GM23248 (cell line): ENCODE measurements around the gene OCEL1.

Experiments used
- EZH2 ChIP-seq: fragments of 200-600 bp; sonication (generic); IDR thresholded peaks from 2 replicates; pipeline ENCODE4 v1.6.1; 2018; ENCODE audit warnings: antibody characterized with exemption, mild to moderate bottlenecking; ENCODE audit not compliant: insufficient read depth, poor library complexity, severe bottlenecking
- EZH2phosphoT487 ChIP-seq: fragments of 200-600 bp; sonication (generic); IDR thresholded peaks from 2 replicates; pipeline ENCODE4 v1.6.1; 2018; ENCODE audit warnings: antibody characterized with exemption, moderate library complexity, mild to moderate bottlenecking, low read depth; ENCODE audit not compliant: insufficient read depth

- no peak for TF ChIP-seq EZH2phosphoT487
- TF ChIP-seq EZH2, result no peak
Observed at GRCh38 chr19:17205237-17206140, 20.5 kb upstream of the OCEL1 start.
